ENCODE data around the gene CD63. TPM values are rescaled to one million over a fixed set of nuclear protein-coding genes. Genes with fewer than 3 reads are reported as not detected.

CD63 gene
- total RNA-seq, 1 experiment from 2014 or later, result 879 TPM

GRCh38 chr12:55718624-55719275, 10.1 kb downstream of the CD63 start:
- ChIA-PET CTCF (no interaction called here), POLR2A (no interaction called here)
- peaks cover 29% of the 10 kb centered on the region for H3K4me1 ChIP-seq (ENCODE audit: control insufficient read depth, insufficient read depth, low read length)
- no peaks in the 10 kb centered on the region for H3K27me3 ChIP-seq (ENCODE audit: control insufficient read depth, insufficient read depth, low read length)
- H3K27ac ChIP-seq (ENCODE audit: low read length), result no peak overlapping the region
- TF ChIP-seq POLR2AphosphoS5 (IDR thresholded peaks at IDR 0.05; ENCODE audit: low read depth, low read length), result no peak
- no peak for TF ChIP-seq SIN3A (IDR thresholded peaks at IDR 0.05; ENCODE audit: borderline replicate concordance, insufficient read depth, low read depth, low read length)
- no peak for TF ChIP-seq TCF7L2 (IDR thresholded peaks at IDR 0.05; ENCODE audit: low read depth, low read length)
- TF ChIP-seq, protein P1, sequence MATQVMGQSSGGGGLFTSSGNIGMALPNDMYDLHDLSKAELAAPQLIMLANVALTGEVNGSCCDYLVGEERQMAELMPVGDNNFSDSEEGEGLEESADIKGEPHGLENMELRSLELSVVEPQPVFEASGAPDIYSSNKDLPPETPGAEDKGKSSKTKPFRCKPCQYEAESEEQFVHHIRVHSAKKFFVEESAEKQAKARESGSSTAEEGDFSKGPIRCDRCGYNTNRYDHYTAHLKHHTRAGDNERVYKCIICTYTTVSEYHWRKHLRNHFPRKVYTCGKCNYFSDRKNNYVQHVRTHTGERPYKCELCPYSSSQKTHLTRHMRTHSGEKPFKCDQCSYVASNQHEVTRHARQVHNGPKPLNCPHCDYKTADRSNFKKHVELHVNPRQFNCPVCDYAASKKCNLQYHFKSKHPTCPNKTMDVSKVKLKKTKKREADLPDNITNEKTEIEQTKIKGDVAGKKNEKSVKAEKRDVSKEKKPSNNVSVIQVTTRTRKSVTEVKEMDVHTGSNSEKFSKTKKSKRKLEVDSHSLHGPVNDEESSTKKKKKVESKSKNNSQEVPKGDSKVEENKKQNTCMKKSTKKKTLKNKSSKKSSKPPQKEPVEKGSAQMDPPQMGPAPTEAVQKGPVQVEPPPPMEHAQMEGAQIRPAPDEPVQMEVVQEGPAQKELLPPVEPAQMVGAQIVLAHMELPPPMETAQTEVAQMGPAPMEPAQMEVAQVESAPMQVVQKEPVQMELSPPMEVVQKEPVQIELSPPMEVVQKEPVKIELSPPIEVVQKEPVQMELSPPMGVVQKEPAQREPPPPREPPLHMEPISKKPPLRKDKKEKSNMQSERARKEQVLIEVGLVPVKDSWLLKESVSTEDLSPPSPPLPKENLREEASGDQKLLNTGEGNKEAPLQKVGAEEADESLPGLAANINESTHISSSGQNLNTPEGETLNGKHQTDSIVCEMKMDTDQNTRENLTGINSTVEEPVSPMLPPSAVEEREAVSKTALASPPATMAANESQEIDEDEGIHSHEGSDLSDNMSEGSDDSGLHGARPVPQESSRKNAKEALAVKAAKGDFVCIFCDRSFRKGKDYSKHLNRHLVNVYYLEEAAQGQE (IDR thresholded peaks at IDR 0.05; ENCODE audit: insufficient read depth in 1 of 2, low read depth in 2 of 2, low read length in 1 of 2), result no peak
- TF ChIP-seq, protein P2, sequence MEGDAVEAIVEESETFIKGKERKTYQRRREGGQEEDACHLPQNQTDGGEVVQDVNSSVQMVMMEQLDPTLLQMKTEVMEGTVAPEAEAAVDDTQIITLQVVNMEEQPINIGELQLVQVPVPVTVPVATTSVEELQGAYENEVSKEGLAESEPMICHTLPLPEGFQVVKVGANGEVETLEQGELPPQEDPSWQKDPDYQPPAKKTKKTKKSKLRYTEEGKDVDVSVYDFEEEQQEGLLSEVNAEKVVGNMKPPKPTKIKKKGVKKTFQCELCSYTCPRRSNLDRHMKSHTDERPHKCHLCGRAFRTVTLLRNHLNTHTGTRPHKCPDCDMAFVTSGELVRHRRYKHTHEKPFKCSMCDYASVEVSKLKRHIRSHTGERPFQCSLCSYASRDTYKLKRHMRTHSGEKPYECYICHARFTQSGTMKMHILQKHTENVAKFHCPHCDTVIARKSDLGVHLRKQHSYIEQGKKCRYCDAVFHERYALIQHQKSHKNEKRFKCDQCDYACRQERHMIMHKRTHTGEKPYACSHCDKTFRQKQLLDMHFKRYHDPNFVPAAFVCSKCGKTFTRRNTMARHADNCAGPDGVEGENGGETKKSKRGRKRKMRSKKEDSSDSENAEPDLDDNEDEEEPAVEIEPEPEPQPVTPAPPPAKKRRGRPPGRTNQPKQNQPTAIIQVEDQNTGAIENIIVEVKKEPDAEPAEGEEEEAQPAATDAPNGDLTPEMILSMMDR (IDR thresholded peaks at IDR 0.05), result no peak
- no peaks in the 10 kb centered on the region for H3K9me3 ChIP-seq (ENCODE audit: control insufficient read depth, insufficient read depth, low read depth, low read length)
- intact Hi-C loops (cut with micrococcal nuclease; ENCODE audit: unreplicated experiment) (no loop called here), in situ Hi-C loops (cut with HindIII; ENCODE audit: low pct_unique_long_range_greater_than_20kb, low sequenced_read_pairs) (no loop called here)
- ATAC-seq (no peak), DNase-seq (ENCODE audit: low read depth, low spot score) (no peak)
- no TSS peak for BruUV-seq (replicated peaks)
- H3K36me3 ChIP-seq (ENCODE audit: control insufficient read depth, insufficient read depth, low read length), result no peaks in the 10 kb centered on the region
- no peak overlapping the region for H3K4me3 ChIP-seq (ENCODE audit: low read depth in 2 of 2, low read length in 2 of 2)

DNA sequence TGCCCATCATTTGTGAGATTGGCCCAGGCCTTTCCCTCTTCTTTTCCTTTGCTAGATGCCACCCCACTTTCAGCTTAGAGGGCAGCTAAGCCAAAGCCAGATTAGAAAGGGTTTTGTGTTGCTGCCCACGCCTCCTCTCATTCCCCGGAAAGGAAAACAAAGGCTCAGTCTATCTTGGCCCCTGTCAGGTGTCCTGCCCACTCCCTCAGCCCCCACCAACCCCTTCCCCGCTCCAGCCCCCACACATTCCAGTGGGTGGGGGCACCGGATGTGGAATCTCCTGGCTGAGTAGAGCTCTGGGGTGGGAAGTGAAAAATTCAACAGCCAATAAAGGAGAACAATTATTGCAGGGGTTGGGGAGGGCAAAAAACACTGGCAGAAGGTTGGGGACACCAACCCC, 10.8 kb downstream of the CD63 start:
- in situ Hi-C loops (cut with HindIII; ENCODE audit: low pct_unique_long_range_greater_than_20kb, low sequenced_read_pairs) (no loop called here), intact Hi-C loops (cut with micrococcal nuclease; ENCODE audit: unreplicated experiment) (no loop called here)
- Histone ChIP-seq H3K4me3 (ENCODE audit: low read depth in 2 of 2, low read length in 2 of 2) (no peak overlapping the region), H3K27me3 (ENCODE audit: control insufficient read depth, insufficient read depth, low read length) (no peaks in the 10 kb centered on the region), H3K4me1 (ENCODE audit: control insufficient read depth, insufficient read depth, low read length) (peaks cover 29% of the 10 kb centered on the region), H3K36me3 (ENCODE audit: control insufficient read depth, insufficient read depth, low read length) (no peaks in the 10 kb centered on the region), H3K9me3 (ENCODE audit: control insufficient read depth, insufficient read depth, low read depth, low read length) (no peaks in the 10 kb centered on the region), H3K27ac (ENCODE audit: low read length) (no peak overlapping the region)
- no TSS peak for BruUV-seq (replicated peaks)
- no peak for DNase-seq (ENCODE audit: low read depth, low spot score)
- POLR2A ChIA-PET, result no interaction called here
- TF ChIP-seq SIN3A (IDR thresholded peaks at IDR 0.05; ENCODE audit: borderline replicate concordance, insufficient read depth, low read depth, low read length) (no peak), TCF7L2 (IDR thresholded peaks at IDR 0.05; ENCODE audit: low read depth, low read length) (no peak), POLR2AphosphoS5 (IDR thresholded peaks at IDR 0.05; ENCODE audit: low read depth, low read length) (no peak)
- TF ChIP-seq, protein P2 (IDR thresholded peaks at IDR 0.05), result no peak
- CTCF ChIA-PET, result no interaction called here
- ATAC-seq, result no peak
